H9 (cell line): ENCODE measurements around the gene TAF12. TPM values are rescaled to one million over a fixed set of nuclear protein-coding genes. Genes with fewer than 3 reads are reported as not detected.

Source experiments
- DNase-seq: peaks from one replicate; pipeline ENCODE4 v3.0.0-alpha.2; 2017
- H2AFZ ChIP-seq: one replicate; pipeline ENCODE4 v1.6.1; 2013; ENCODE audit warnings: mild to moderate bottlenecking, low read length, control low read depth, moderate library complexity
- H2AK5ac ChIP-seq: 2 replicates; pipeline ENCODE4 v1.6.1; 2013; ENCODE audit warnings: low read length, control low read depth, mixed read lengths; ENCODE audit not compliant: insufficient read length
- H2BK120ac ChIP-seq: one replicate; pipeline ENCODE4 v1.6.1; 2013; ENCODE audit warnings: low read depth, mild to moderate bottlenecking, low read length, control low read depth, inconsistent platforms; ENCODE audit not compliant: poor library complexity, severe bottlenecking
- H2BK12ac ChIP-seq: 2 replicates; pipeline ENCODE4 v1.6.1; 2013; ENCODE audit warnings: low read length, control low read depth, mixed read lengths, low read depth; ENCODE audit not compliant: insufficient read length
- H2BK15ac ChIP-seq: 2 replicates; pipeline ENCODE4 v1.6.1; 2013; ENCODE audit warnings: low read depth, low read length, control low read depth
- H2BK20ac ChIP-seq: one replicate; pipeline ENCODE4 v1.6.1; 2013; ENCODE audit warnings: low read depth, mild to moderate bottlenecking, low read length, control low read depth, inconsistent platforms; ENCODE audit not compliant: poor library complexity, severe bottlenecking
- H2BK5ac ChIP-seq: 2 replicates; pipeline ENCODE4 v1.6.1; 2013; ENCODE audit warnings: low read length, control low read depth, mixed read lengths; ENCODE audit not compliant: insufficient read length
- H3K14ac ChIP-seq: 2 replicates; pipeline ENCODE4 v1.6.1; 2013; ENCODE audit warnings: low read length, control low read depth; ENCODE audit not compliant: insufficient read depth
- H3K18ac ChIP-seq: 2 replicates; pipeline ENCODE4 v1.6.1; 2013; ENCODE audit warnings: low read depth, mild to moderate bottlenecking, mixed read lengths, low read length, control low read depth; ENCODE audit not compliant: insufficient read length
- H3K23ac ChIP-seq: 2 replicates; pipeline ENCODE4 v1.6.1; 2013; ENCODE audit warnings: low read length, control low read depth, mixed read lengths, low read depth; ENCODE audit not compliant: insufficient read length
- H3K23me2 ChIP-seq: 2 replicates; pipeline ENCODE4 v1.6.1; 2013; ENCODE audit warnings: low read depth, mild to moderate bottlenecking, mixed read lengths, low read length, control low read depth; ENCODE audit not compliant: insufficient read length, poor library complexity, severe bottlenecking
- H3K27ac ChIP-seq: 2 replicates; pipeline ENCODE4 v1.5.1; 2013; ENCODE audit warnings: low read length, control low read depth, mixed read lengths, low read depth; ENCODE audit not compliant: insufficient read length
- H3K27me3 ChIP-seq: 2 replicates; pipeline ENCODE4 v1.6.1; 2013; ENCODE audit warnings: low read length, control low read depth, inconsistent platforms; ENCODE audit not compliant: insufficient read depth
- H3K4ac ChIP-seq: 2 replicates; pipeline ENCODE4 v1.6.1; 2013; ENCODE audit warnings: low read depth, mild to moderate bottlenecking, control low read depth, inconsistent platforms, low read length, moderate library complexity
- H3K4me1 ChIP-seq: 2 replicates; pipeline ENCODE4 v1.6.1; 2013; ENCODE audit warnings: low read length, control low read depth, inconsistent platforms; ENCODE audit not compliant: insufficient read depth
- H3K4me2 ChIP-seq: 2 replicates; pipeline ENCODE4 v1.6.1; 2013; ENCODE audit warnings: low read length, control low read depth, mixed read lengths; ENCODE audit not compliant: insufficient read length, insufficient read depth
- H3K56ac ChIP-seq: 2 replicates; pipeline ENCODE4 v1.6.1; 2013; ENCODE audit warnings: low read depth, mild to moderate bottlenecking, mixed read lengths, low read length, control low read depth; ENCODE audit not compliant: insufficient read length
- H3K79me1 ChIP-seq: 2 replicates; pipeline ENCODE4 v1.6.1; 2013; ENCODE audit warnings: low read depth, mild to moderate bottlenecking, moderate library complexity, low read length, control low read depth, inconsistent platforms; ENCODE audit not compliant: insufficient read depth, poor library complexity, severe bottlenecking
- H3K79me2 ChIP-seq: 2 replicates; pipeline ENCODE4 v1.6.1; 2013; ENCODE audit warnings: low read length, control low read depth, inconsistent platforms; ENCODE audit not compliant: insufficient read depth
- H3K9ac ChIP-seq: 2 replicates; pipeline ENCODE4 v1.6.1; 2013; ENCODE audit warnings: low read length, control low read depth, mixed read lengths; ENCODE audit not compliant: insufficient read length; ENCODE audit errors: extremely low read depth
- H3K9me3 ChIP-seq: one replicate; pipeline ENCODE4 v1.6.1; 2013; ENCODE audit warnings: low read depth, low read length, inconsistent platforms; ENCODE audit not compliant: control insufficient read depth
- H3T11ph ChIP-seq: one replicate; pipeline ENCODE4 v1.6.1; 2013; ENCODE audit warnings: mild to moderate bottlenecking, low read length, control low read depth, inconsistent platforms
- H4K20me1 ChIP-seq: one replicate; pipeline ENCODE4 v1.6.1; 2013; ENCODE audit not compliant: control insufficient read depth, insufficient read length, insufficient read depth
- H4K5ac ChIP-seq: 2 replicates; pipeline ENCODE4 v1.6.1; 2013; ENCODE audit warnings: low read depth, mild to moderate bottlenecking, mixed read lengths, low read length, control low read depth; ENCODE audit not compliant: insufficient read length
- H4K8ac ChIP-seq: replicated peaks from 2 replicates; pipeline ENCODE4 v1.6.1; 2013; ENCODE audit warnings: low read length, control low read depth, mixed read lengths, low read depth; ENCODE audit not compliant: insufficient read length
- H4K91ac ChIP-seq: 2 replicates; pipeline ENCODE4 v1.6.1; 2013; ENCODE audit warnings: low read depth, mild to moderate bottlenecking, moderate library complexity, mixed read lengths, low read length, control low read depth; ENCODE audit not compliant: insufficient read length
- H3K27ac Mint-ChIP-seq, 3 experiments: 2 replicates in 2 of 3; 3 replicates in 1 of 3; pipeline ENCODE4 v1.8.0; 2020 to 2021; ENCODE audit warnings: mixed read lengths in 3 of 3, mild to moderate bottlenecking in 1 of 3, moderate library complexity in 1 of 3
- H3K27me3 Mint-ChIP-seq: 2 replicates; pipeline ENCODE4 v1.8.0; 2021; ENCODE audit warnings: low read depth, mild to moderate bottlenecking, moderate library complexity, mixed read lengths
- H3K36me3 Mint-ChIP-seq, 3 experiments: 2 replicates in 2 of 3; 3 replicates in 1 of 3; pipeline ENCODE4 v1.8.0; 2020 to 2021; ENCODE audit warnings: low read depth in 3 of 3, mixed read lengths in 3 of 3; ENCODE audit not compliant: insufficient read depth in 1 of 3
- H3K4me1 Mint-ChIP-seq, 2 experiments: 2 replicates each; pipeline ENCODE4 v1.8.0; 2020; ENCODE audit warnings: mixed read lengths in 2 of 2
- H3K4me3 Mint-ChIP-seq, 2 experiments: 2 replicates in 1 of 2; 3 replicates in 1 of 2; pipeline ENCODE4 v1.8.0; 2020 to 2021; ENCODE audit warnings: mild to moderate bottlenecking in 2 of 2, mixed read lengths in 2 of 2, moderate library complexity in 1 of 2
- H3K9me3 Mint-ChIP-seq, 2 experiments: 2 replicates in 1 of 2; 3 replicates in 1 of 2; pipeline ENCODE4 v1.8.0; 2020; ENCODE audit warnings: mild to moderate bottlenecking in 2 of 2, mixed read lengths in 2 of 2, moderate library complexity in 1 of 2
- CTCF ChIP-seq: fragments of 200-600 bp; sonication (generic); conservative IDR thresholded peaks from 3 replicates; pipeline ENCODE4 v1.8.0; 2021; ENCODE audit warnings: antibody characterized with exemption, mild to moderate bottlenecking
- WGBS: extraction: QIAGEN DNeasy Blood & Tissue Kit; methylation state at CpG from one replicate; pipeline ENCODE4 v1.1.7; 2013; ENCODE audit warnings: missing lambda C conversion rate, low lambda C conversion rate, mixed read lengths; ENCODE audit not compliant: insufficient read length; ENCODE audit errors: extremely low coverage; 5-methylcytosine and 5-hydroxymethylcytosine counted together
- total RNA-seq: library from RNA; stranded (reverse); gene quantifications from 2 replicates; pipeline ENCODE4 v1.2.1, GENCODE V29; 2021

TAF12 gene
- total RNA-seq, 1 experiment from 2014 or later = 22.1 TPM

- H3K79me1 ChIP-seq = no peaks in the 10 kb centered on the region
- H3T11ph ChIP-seq = no peak overlapping the region
- H3K9me3 Mint-ChIP-seq = no peaks in the 10 kb centered on the region
- H3K4ac ChIP-seq = no peak overlapping the region
- no peak for DNase-seq
- no peaks in the 10 kb centered on the region for H3K4me1 Mint-ChIP-seq
- H2BK120ac ChIP-seq = no peak overlapping the region
- no peaks in the 10 kb centered on the region for H4K20me1 ChIP-seq
- no peak overlapping the region for H3K9ac ChIP-seq
- H3K4me3 Mint-ChIP-seq = no peak overlapping the region
- H3K4me2 ChIP-seq = no peak overlapping the region
- H3K23ac ChIP-seq = no peak overlapping the region
- H2AFZ ChIP-seq = no peak overlapping the region
- no CpG with 5 or more reads among the region's 5 CpGs for WGBS
- no peak overlapping the region for H2AK5ac ChIP-seq
- H3K27me3 ChIP-seq = no peaks in the 10 kb centered on the region
- H3K36me3 Mint-ChIP-seq = peaks cover 15 to 49% (median 47%) of the 10 kb centered on the region in 3 experiments
- H4K8ac ChIP-seq = no peak overlapping the region
- no peak overlapping the region for H2BK5ac ChIP-seq
- no peak overlapping the region for H3K14ac ChIP-seq
- H3K27ac ChIP-seq = no peak overlapping the region
- H2BK20ac ChIP-seq = no peak overlapping the region
- no peak overlapping the region for H2BK15ac ChIP-seq
- no peaks in the 10 kb centered on the region for H3K9me3 ChIP-seq
- no peak overlapping the region for H4K5ac ChIP-seq
- no peaks in the 10 kb centered on the region for H3K27me3 Mint-ChIP-seq
- no peak overlapping the region for H4K91ac ChIP-seq
- H3K56ac ChIP-seq = no peak overlapping the region
- no peak for TF ChIP-seq CTCF
- no peaks in the 10 kb centered on the region for H3K23me2 ChIP-seq
- no peak overlapping the region for H3K27ac Mint-ChIP-seq
- no peak overlapping the region for H2BK12ac ChIP-seq
- H3K18ac ChIP-seq = no peak overlapping the region
- no peaks in the 10 kb centered on the region for H3K4me1 ChIP-seq
- H3K79me2 ChIP-seq = no peaks in the 10 kb centered on the region
Measured at GRCh38 chr1:28613175-28613574, 29.7 kb downstream of the TAF12 start.
